K562 (cell line): ENCODE data around the gene PRICKLE3. TPM values are rescaled to one million over a fixed set of nuclear protein-coding genes. Genes with fewer than 3 reads are reported as not detected.

Experiments
- BHLHE40 ChIP-seq: IDR thresholded peaks from 2 replicates; pipeline ENCODE4 v1.6.1; 2011; ENCODE audit warnings: low read length, improper control_type of control experiment
- BRD9 ChIP-seq: fragments of 450-650 bp; IDR thresholded peaks from 2 replicates; pipeline ENCODE4 v1.6.1; 2018; ENCODE audit warnings: low read depth; ENCODE audit not compliant: partially characterized antibody
- CBX1 ChIP-seq: sonication (generic); IDR thresholded peaks from 2 replicates; pipeline ENCODE4 v1.6.1; 2016; ENCODE audit warnings: antibody characterized with exemption, low read depth, mild to moderate bottlenecking
- CHD2 ChIP-seq: IDR thresholded peaks from 2 replicates; pipeline ENCODE4 v1.6.1; 2011; ENCODE audit warnings: low read depth, low read length
- E2F8 ChIP-seq: fragments of 450-650 bp; IDR thresholded peaks from 2 replicates; pipeline ENCODE4 v1.7.1; 2018; ENCODE audit warnings: mild to moderate bottlenecking, low read depth; ENCODE audit not compliant: partially characterized antibody
- ESRRB ChIP-seq: fragments of 250-450 bp; sonication (Bioruptor Pico); IDR thresholded peaks from 2 replicates; pipeline ENCODE4 v1.5.0; 2020; ENCODE audit warnings: mild to moderate bottlenecking, moderate library complexity, borderline replicate concordance
- FUS ChIP-seq: fragments of 200-400 bp; formaldehyde crosslinking; optimal IDR thresholded peaks from 2 replicates; pipeline ENCODE3; 2017; ENCODE audit warnings: low read depth, low read length
- KDM1A ChIP-seq, 2 experiments: fragments of 450-650 bp; IDR thresholded peaks; 2 replicates each; pipeline ENCODE4 v1.6.1; 2016; ENCODE audit warnings: mild to moderate bottlenecking in 2 of 2
- POLR3A ChIP-seq: IDR thresholded peaks from 2 replicates; pipeline ENCODE4 v1.6.1; 2011; ENCODE audit warnings: borderline replicate concordance, mild to moderate bottlenecking, moderate library complexity; ENCODE audit not compliant: insufficient read length, insufficient read depth; ENCODE audit errors: extremely low read depth
- TAF1 ChIP-seq: IDR thresholded peaks from 2 replicates; pipeline ENCODE4 v1.6.1; 2011; ENCODE audit warnings: mild to moderate bottlenecking, low read length, moderate library complexity; ENCODE audit not compliant: insufficient read depth, control insufficient read depth, severe bottlenecking; ENCODE audit errors: extremely low read depth
- TCF15 ChIP-seq: fragments of 250-450 bp; sonication (Bioruptor Pico); IDR thresholded peaks from 2 replicates; pipeline ENCODE4 v1.8.0; 2022; ENCODE audit warnings: moderate library complexity, mild to moderate bottlenecking, inconsistent platforms
- TEAD1 ChIP-seq, 2 experiments: fragments of 450-650 bp in 1 of 2; sonication (generic) in 1 of 2; formaldehyde crosslinking; IDR thresholded peaks; 2 replicates each; pipeline versions ENCODE4 v1.4.0 to v1.8.0; 2020 to 2022; ENCODE audit warnings: mild to moderate bottlenecking in 2 of 2, missing genetic modification reagents in 1 of 2
- ZBED1 ChIP-seq: IDR thresholded peaks from 2 replicates; pipeline ENCODE4 v1.6.1; 2014
- ZNF121 ChIP-seq: sonication (generic); formaldehyde crosslinking; conservative IDR thresholded peaks from 2 replicates; pipeline ENCODE4 v1.8.0; 2022; ENCODE audit warnings: missing genetic modification reagents
- ZNF445 ChIP-seq: fragments of 250-450 bp; sonication (Bioruptor Pico); IDR thresholded peaks from 2 replicates; pipeline ENCODE4 v1.4.0; 2020; ENCODE audit warnings: low read depth, mild to moderate bottlenecking, moderate library complexity
- polyA plus RNA-seq, 8 experiments: library from polyadenylated mRNA; depleted of rRNA in 4 of 8; stranded (reverse) in 5 of 8; unstranded in 3 of 8; fragments of >200 nt; fragmentation: Nextera tagmentation in 2 of 8; fragmentation: Illumina TruSeq in 1 of 8; extraction: Ambion mirVana in 2 of 8; extraction: Trizol in 1 of 8; gene quantifications; 2 replicates each; pipeline versions ENCODE4 v1.2.1 to v1.2.3, GENCODE V29; 2011 to 2014; ENCODE audit warnings: inconsistent platforms in 1 of 8, missing spikeins in 1 of 8
- total RNA-seq, 7 experiments: library from RNA; depleted of rRNA in 6 of 7; stranded (reverse); fragments of >200 nt in 6 of 7; fragmentation: Illumina TruSeq in 2 of 7; extraction: Trizol in 2 of 7; gene quantifications; 2 replicates each; pipeline versions ENCODE4 v1.2.1 to v1.2.3, GENCODE V29; 2011 to 2021; ENCODE audit warnings: low replicate concordance in 1 of 7
- TF ChIP-seq, protein P1 (sequence below), 2 experiments: fragments of 200-800 bp in 1 of 2; sonication (Bioruptor generic) in 1 of 2; sonication (generic) in 1 of 2; formaldehyde crosslinking in 1 of 2; IDR thresholded peaks in 1 of 2; conservative IDR thresholded peaks in 1 of 2; 2 replicates each; pipeline versions ENCODE4 v1.5.0 to v1.6.1; 2016 to 2020; ENCODE audit warnings: missing compliant biosample characterization in 1 of 2, missing genetic modification characterization in 1 of 2, missing genetic modification reagents in 1 of 2
- TF ChIP-seq, protein P2 (sequence below): conservative IDR thresholded peaks from 2 replicates; pipeline ENCODE4 v1.6.1; 2011; ENCODE audit warnings: low read depth, mild to moderate bottlenecking, low read length; ENCODE audit not compliant: control insufficient read depth
- TF ChIP-seq, protein P3 (sequence below): fragments of 200-800 bp; sonication (Bioruptor generic); IDR thresholded peaks from 2 replicates; pipeline ENCODE4 v1.6.1; 2017; ENCODE audit warnings: missing genetic modification characterization, missing compliant biosample characterization

PRICKLE3 gene
- total and polyA plus RNA-seq, 9 of the 15 experiments (the other 6 are each of a cell fraction or from before 2014, with no cell fraction given): 1.1 to 44.3 (median 14.0) TPM

GRCh38 chrX:49186125-49187027 is at the start of gene PRICKLE3 (continued):
- no peak for TF ChIP-seq ESRRB (CRISPR knock-in tag)
- 0 out of 2 replicates have a peak, but pooled peaks have one; percentile 41 for TF ChIP-seq CHD2
- TF ChIP-seq ZBED1: no peak
- peak; percentile 56 for TF ChIP-seq E2F8
- TF ChIP-seq, protein P1, sequence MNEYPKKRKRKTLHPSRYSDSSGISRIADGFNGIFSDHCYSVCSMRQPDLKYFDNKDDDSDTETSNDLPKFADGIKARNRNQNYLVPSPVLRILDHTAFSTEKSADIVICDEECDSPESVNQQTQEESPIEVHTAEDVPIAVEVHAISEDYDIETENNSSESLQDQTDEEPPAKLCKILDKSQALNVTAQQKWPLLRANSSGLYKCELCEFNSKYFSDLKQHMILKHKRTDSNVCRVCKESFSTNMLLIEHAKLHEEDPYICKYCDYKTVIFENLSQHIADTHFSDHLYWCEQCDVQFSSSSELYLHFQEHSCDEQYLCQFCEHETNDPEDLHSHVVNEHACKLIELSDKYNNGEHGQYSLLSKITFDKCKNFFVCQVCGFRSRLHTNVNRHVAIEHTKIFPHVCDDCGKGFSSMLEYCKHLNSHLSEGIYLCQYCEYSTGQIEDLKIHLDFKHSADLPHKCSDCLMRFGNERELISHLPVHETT (CRISPR knock-in tag; conservative IDR thresholded peaks at IDR 0.05 in 1 of 2, IDR thresholded peaks at IDR 0.05 in 1 of 2): 0 out of 4 replicates have a peak, but pooled peaks of 1 of the 2 experiments have one; percentile 37
- TF ChIP-seq FUS: no peak
- no peak for TF ChIP-seq TCF15
- 0 out of 4 replicates have a peak, but pooled peaks of 1 of the 2 experiments have one; percentile 65 for TF ChIP-seq TEAD1 (CRISPR knock-in tag; IDR thresholded peaks at IDR 0.05)
- TF ChIP-seq, protein P2, sequence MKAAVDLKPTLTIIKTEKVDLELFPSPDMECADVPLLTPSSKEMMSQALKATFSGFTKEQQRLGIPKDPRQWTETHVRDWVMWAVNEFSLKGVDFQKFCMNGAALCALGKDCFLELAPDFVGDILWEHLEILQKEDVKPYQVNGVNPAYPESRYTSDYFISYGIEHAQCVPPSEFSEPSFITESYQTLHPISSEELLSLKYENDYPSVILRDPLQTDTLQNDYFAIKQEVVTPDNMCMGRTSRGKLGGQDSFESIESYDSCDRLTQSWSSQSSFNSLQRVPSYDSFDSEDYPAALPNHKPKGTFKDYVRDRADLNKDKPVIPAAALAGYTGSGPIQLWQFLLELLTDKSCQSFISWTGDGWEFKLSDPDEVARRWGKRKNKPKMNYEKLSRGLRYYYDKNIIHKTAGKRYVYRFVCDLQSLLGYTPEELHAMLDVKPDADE: peak; percentile 62
- TF ChIP-seq BHLHE40: peak; percentile 82
- TF ChIP-seq, protein P3, sequence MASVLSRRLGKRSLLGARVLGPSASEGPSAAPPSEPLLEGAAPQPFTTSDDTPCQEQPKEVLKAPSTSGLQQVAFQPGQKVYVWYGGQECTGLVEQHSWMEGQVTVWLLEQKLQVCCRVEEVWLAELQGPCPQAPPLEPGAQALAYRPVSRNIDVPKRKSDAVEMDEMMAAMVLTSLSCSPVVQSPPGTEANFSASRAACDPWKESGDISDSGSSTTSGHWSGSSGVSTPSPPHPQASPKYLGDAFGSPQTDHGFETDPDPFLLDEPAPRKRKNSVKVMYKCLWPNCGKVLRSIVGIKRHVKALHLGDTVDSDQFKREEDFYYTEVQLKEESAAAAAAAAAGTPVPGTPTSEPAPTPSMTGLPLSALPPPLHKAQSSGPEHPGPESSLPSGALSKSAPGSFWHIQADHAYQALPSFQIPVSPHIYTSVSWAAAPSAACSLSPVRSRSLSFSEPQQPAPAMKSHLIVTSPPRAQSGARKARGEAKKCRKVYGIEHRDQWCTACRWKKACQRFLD (CRISPR knock-in tag): peak; percentile 82
- no peak for TF ChIP-seq KDM1A (IDR thresholded peaks at IDR 0.05)
- TF ChIP-seq CBX1: 0 out of 2 replicates have a peak, but pooled peaks have one; percentile 46
- TF ChIP-seq POLR3A: no peak
- no peak for TF ChIP-seq ZNF121 (CRISPR knock-in tag)
- no peak for TF ChIP-seq BRD9
- TF ChIP-seq TAF1: peak; percentile 36
- TF ChIP-seq ZNF445 (CRISPR knock-in tag): no peak
